NCI-H146 treated with DMSO at 0.1 percent for 48 hours (cell line): Measurements from ENCODE around the gene ADK.
"Not testable (repeated sequence)": the region's sequence is repeated elsewhere in the genome, so short reads cannot be mapped to it uniquely, and the experiment has no call there.

Experiments
- DNase-seq: peaks from one replicate; lab custom pipeline; 2025; ENCODE audit not compliant: unreplicated experiment; lab: John Stamatoyannopoulos, UW

ADK gene

DNA sequence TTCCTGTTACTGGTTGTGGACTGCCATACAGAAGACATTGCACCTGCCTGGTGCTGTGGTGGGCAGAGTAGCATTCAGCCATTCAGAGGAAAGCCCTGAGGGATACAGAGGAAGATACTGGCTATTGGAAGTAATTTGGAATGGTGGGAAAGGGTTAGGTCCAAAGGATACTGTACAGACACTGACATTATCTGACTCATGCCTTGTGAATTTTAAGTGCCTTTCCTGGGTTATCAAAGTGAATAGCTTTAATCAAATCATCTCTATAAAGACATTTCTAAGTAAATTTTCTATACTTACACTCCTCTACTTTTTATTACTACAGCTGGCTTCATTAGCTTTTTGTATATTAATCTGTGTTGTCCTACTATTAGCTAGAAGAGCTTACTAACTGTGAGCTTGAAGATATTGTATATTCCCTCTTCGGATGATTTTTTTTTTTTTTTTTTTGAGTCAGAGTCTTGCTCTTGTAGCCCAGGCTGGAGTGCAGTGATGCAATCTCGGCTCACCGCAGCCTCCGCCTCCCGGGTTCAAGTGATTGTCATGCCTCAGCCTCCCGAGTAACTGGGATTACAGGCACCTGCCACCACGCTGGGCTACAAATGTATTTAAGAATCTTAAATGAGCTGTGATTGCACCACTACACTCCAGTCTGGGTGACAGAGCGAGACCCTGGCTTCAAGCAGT is 186.5 kb downstream of the ADK start:
- no peak for DNase-seq

DNA sequence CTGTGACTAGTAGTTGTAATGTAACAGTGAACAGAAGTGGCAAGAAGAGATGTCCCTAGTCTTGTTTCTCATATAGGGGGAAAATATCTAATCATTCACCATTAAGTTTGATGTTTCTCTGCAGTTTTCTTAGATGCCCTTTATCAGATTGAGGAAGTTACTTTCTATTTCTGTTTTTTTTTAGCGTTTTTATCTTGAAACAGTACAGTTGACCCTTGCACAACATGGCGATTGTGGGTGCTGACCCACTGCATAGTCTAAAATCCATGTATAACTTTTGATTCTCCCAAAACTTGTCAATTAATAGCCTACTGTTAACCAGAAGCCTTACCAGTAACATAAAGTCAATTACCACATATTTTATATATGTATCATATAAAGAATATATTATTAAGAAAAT is 192.0 kb downstream of the ADK start:
- DNase-seq: no peak

DNA sequence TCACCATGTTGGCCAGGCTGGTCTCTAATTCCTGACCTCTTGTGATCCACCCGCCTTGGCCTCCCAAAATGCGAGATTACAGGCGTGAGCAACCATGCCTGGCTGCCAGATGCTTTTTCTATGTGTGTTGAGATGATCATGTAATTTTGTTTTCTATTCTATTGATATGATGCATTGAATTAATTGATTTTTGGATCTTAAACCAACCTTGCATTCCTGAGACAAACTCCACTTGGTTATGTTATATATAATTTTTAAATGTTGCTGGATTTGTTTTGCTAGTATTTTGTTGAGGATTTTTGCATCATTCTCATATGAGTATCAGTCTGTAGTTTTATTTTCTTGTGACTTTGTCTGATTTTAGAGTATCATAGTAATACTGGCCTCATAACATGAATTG is 192.8 kb downstream of the ADK start:
- no peak for DNase-seq

DNA sequence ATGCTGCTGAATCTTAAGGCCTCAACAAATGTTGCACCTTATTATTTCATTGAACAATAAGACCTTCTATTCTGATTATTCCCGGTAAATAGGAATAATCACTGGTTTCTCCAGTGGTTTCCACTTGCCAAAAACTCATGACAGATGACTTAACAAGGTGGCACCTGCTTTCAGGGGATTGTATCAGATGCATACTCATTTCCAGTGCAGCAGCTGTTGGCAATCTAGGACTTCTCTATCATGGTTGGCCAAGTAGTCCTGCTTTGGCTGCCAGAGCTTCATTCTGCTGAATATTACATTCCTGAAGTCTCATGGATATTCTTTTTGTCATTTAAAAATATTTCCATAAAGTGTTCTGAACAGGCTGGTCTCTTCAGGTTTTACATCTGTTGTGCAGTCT is 193.3 kb downstream of the ADK start:
- no peak for DNase-seq

DNA sequence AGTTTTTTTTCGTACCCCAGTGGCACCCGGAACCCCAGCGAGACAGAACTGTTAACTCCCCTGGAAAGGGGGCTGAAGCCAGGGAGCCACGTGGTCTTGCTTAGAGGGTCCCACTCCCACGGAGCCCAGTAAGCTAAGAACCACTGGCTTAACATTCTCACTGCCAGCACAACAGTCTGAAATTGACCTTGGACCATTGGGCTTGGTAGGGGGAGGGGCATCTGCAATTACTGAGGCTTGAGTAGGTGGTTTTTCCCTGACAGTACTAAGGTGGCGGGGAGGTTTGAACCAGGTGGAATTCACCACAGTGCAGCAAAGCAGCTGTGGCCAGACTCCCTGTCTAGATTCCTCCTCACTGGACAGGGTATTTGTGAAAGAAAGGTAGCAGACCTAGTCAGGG is 196.5 kb downstream of the ADK start:
- no peak for DNase-seq

DNA sequence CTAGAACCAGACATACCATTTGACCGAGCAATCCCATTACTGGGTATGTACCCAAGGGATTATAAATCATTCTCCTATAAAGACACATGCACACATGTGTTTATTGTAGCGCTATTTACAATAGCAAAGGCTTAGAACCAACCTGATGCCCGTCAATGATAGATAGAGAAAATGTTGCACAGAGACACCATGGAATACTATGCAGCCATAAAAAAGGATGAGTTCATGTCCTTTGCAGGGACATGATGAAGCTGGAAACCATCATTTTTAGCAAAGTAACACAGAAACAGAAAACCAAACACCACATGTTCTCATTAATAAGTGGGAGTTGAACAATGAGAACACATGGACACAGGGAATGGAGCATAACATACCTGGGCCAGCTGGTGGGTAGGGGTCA is 202.0 kb downstream of the ADK start:
- not testable (repeated sequence) for DNase-seq

DNA sequence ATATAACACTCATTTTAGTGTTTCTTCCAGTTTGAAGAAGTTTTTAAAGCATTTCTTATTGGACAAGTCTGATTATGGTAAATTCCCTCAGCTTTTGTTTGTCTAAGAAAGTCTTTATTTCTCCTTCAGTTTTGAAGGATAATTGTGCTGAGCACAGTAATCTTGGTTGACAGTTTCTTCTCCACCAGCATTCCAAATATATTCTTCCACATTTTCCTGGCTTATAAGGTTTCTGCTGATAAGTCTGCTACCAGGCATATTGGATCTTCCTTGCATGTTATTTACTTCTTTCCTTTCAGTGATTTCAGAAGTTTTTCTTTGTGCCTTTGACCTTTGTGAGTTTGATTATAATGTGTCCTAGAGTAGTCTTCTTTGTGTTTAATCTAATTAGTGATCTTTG is 210.7 kb downstream of the ADK start:
- DNase-seq: no peak

DNA sequence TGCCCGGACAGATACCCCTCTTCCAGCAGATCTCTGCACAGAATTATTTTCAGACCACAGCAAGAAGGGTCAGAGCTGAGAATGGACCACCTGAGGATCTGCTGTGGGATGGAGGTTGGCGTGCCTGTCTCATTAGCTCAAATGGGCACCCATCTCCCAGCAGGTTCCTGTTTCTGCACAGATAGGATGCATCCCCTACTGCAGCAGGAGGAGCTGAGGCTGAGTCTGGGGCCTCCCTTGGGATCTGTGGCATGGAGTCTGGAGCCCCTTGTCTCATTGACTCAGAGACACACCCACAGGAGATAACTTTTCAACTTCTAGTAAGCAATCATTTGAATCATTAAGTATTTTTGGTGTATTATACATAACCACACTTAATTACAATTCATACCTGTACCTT is 212.7 kb downstream of the ADK start:
- DNase-seq: no peak

DNA sequence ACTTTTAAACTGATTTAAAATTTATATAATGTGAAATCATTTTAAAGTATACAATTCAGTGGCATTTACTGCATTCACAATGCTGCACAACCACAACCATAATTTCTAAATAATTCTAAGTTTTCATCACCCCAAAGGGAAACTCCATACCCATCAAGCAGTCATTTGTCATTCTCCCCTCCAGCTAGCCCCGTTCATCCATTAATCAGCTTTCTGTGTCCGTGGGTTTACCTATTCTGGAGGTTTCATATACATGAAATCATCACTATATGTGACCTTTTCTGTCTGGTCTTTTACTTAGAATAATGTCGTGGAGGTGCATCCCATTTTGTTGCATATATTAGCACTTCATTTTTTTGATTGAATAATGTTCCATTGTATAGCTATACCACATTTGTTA is 214.1 kb downstream of the ADK start:
- no peak for DNase-seq

DNA sequence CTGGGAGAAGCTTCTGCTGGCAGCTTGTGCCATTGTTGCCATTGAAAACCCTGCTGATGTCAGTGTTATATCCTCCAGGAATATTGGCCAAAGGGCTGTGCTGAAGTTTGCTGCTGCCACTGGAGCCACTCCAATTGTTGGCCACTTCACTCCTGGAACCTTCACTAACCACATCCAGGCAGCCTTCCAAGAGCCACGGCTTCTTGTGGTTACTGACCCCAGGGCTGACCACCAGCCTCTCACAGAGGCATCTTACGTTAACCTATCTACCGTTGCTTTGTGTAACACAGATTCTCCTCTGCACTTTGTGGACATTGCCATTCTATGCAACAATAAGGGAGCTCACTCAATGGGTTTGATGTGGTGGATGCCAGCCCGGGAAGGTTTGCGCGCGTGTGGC is 220.7 kb downstream of the ADK start:
- no peak for DNase-seq

DNA sequence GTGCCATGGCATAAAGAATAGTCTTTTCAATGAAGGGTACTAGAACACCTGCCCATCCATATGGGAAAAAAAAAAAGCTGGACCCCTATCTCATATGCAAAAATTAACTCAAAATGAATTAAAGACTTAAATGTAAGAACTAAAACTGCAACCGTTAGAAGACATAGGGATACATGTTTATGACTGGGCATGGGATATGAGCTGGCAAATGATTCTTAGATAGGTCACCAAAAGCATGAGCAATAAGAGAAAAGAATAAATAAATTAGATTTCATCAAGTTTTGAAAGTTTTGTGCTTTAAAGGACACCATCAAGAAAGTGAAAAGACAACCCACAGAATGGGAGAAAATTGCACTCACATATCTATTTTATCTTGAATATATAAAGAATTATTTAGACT is 222.0 kb downstream of the ADK start:
- DNase-seq: no peak

DNA sequence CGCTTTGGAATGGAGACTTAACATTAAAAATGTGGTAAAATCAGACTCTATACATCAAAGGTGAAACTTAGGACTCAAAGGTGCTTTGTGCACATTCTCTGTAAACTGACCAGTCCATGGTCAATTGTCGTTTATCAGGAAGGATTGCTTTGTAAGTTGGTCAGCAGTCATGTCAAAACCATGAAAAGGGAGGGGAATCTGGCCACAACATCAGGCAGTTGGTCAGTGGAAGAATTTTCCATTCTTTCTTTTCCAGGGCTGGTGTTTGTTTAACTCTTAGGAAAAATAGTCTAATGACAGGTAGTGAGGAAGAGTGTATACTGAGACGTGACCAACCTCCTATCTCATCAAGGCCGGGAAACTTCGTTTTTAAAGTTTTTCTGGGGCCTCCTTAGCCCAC is 226.5 kb downstream of the ADK start:
- DNase-seq: no peak

DNA sequence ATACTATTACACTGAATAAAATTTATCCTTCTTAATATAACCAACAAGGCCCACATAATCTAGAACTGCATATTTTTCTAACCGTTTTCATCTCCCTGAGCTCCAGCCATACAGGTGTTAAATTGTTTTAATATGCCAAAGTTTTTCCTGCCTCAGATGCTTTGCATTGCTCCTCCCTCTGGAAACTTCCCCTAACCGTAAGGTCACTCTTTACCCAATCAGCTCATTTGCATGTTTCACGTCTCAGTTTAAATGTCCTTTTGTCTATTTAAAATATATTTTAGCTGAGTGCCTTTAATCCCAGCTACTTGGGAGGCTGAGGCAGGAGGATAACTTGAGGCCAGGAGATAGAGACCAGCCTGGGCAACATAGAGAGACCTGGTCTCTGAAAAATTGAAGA is 228.5 kb downstream of the ADK start:
- DNase-seq: no peak

DNA sequence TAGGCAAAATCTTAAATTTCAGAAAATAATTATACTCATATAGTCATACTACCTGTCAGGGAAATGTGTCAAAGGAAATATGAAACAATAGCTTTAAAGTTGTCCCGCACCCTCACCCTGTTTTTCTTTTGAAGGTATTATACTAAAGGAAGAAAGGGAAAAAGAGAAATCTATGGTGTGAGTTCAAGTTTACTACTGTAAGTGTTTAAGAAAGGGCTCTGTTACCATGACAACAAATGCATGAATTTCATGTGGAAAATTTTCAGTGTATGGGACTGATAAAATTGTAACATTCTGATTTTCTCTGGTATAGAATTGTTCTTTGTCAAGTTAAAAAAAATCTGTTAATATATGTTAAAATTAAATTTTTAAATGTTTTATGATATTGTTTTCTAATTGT is 229.8 kb downstream of the ADK start:
- DNase-seq: no peak

DNA sequence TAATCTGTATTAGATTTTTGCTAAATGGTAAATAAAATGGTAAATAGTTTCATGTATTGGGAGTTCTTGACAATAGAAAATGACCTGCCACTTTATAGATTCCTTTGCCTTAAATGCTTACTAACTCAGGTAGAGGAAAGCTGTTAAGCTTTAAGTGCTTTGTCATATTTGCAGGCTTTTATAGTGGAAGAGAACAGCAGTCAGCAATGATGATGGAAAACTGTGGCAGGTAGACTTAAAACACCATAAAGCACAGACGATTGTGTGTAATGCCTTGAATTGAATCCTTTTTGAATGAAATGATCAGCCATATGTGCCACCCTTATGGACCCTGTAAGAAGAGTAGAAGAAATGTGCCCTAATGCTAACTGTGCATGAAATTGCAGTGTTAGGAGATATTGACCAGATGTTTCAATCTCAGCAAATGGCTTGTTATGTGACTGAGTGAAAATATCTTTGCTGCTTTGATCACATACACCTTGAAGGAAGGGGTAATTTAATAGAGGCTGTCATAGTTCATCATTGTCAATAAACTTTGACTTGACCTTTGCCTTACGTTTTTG is 230.4 kb downstream of the ADK start:
- no peak for DNase-seq

DNA sequence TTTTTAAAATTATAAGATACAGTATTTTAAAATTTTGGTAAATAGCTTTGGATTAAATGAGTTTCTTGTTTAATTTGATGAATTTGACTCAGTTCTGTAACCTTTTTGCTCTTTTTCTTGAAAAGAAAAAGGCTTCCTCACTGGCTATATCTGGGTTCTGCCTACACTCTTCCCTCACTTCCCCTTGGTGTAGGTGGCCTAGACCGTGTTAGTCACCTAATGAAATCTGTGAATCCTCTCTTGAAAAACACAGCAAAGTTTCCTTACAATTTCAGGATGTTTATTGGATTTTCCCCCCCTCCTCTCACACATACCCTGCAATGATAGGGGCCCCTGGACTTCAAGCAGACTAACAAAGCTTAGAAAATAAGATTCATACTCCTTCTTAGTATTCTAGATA is 231.6 kb downstream of the ADK start:
- DNase-seq: no peak

DNA sequence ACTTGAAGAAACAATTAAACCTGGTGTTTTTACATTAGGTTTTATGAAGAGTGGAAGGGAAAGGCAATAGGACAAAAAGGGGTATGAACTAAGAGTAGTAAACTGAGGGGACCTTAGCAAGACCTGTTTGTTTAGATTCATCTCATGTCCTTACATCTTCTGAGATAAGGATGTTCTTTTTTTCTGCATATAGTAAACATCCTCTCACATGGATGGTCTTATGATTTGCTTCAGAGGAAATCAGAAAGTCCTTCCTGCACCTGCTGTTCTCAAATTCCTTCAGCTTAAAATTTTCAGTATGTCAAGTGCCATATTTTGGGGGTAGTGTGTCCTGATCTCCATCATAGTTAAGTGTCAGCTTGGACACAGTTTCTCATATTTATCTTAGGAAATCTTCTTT is 232.6 kb downstream of the ADK start:
- DNase-seq: no peak

DNA sequence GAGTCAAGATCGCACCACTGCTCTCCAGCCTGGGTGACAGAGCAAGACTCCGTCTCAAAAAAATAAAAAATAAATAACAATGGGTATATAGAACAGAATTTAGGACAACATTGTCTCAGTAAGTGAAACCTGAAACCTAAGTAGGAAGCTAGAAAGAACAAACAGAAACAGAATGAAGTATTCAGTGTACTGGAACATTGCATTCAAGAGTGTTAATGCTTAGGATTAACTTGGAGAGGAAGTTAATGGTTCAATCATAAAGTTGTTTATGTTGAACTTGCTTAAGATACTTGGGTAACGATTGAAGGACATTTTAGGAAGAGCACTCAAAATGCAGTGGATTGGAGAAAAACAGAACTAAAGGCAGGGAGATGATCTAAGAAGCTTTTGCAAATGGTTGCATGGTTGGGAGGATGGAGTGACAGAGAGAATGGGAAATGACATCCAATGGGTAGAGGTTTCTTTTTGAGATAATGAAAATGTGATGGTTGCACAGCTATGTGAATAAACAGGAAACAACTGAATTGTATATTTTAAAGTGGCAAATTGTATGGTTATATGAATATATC is 233.7 kb downstream of the ADK start:
- DNase-seq: no peak

DNA sequence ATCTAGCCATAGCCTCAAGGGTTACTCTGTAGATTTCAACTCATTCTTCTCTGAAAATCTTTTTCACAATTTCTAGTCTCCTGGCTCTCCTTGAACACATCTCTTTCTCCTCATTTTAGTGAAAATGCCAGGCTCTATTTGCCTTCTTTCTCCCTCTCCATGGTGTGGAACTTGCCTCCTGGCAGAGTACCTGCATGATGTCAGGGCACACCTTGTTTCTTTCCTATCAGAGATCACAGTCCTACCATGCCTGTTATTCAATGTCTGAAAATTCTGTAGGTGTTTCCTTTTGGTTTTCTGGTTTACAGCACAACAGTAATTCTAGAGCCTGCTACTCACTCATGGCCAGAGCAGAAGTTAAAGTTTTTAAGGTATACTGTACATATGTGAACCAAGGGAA is 237.8 kb downstream of the ADK start:
- no peak for DNase-seq

DNA sequence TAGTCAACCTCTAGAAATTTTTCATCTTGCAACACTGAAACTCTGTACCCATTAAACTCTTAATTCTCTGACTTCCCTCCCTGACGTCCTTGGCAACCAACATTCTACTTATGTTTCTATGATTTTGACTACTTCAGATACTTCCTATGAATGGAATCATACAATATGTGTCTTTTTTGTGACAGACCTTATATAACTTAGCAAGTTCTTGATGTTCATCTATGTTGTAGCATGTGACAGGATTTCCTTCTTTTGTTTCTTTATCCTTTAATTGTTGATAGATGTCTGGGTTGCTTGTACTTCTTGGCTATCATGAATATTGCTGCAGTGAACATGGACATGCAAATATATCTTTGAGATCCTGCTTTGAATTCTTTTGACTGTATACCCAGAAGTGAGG is 240.8 kb downstream of the ADK start:
- no peak for DNase-seq

DNA sequence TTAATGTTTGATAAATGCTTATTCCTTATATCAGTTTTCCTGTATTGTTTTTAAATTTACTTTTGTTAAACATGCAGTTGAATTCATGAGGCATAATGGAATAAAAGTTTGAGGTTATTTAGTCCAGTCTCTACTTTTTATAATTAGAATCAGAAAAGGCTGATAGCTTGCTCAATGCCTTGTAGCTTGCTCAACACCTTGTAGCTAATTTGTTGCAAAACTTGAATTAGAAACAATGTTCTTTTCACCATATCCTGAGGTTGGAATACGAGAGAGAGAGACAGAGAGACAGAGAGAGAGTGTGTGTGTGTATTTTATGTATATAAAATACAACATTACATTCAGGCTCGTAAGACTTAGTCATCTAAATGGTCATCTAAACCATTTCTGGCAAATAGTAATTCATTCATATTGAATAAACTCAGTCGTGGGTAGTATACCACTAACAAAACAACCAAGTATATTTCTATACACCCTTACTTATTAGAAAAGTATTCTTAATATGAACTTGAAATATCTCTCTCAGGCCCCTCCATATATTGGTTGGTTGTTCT is 243.5 kb downstream of the ADK start:
- DNase-seq: no peak

DNA sequence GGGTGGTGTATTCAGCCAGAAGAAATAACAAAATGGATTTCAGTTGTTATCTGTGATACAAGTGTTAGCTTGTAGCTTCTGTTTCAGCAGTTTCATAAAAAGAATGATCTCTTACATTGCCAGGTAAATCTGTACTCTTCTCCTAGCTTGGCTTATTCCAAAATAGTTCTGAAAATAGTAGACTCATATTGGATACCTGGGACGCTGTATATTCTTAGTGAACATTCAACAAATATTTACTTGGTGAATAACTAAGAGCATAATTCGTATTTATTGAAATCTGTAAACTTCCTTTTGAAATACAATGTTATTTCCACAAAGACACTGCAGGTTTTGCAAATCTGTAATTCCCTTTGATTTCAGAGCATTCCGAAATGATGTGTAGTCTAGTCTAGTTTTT is 249.2 kb downstream of the ADK start:
- no peak for DNase-seq

DNA sequence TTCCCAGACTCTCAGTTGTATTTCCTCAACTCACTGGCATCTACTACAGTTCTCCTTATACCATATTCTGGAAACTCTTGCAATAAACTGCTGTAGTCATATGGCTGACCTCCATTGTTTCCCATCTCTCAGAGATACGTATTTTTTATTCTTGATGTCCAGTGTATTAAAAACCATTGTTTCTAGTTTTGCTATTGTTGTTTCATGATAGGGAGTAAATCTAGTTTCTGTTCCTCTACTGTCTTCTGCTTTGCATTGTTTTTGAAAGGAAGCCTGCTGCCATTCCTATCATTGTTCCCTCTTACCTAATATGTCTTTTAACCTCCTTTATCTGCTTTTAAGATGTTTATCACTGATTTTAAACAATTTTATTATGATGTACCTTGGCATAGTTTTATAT is 255.0 kb downstream of the ADK start:
- no peak for DNase-seq
